Mononuclear cell (primary cell): Measurements from ENCODE around the gene SHANK2. TPM values are rescaled to one million over a fixed set of nuclear protein-coding genes. Genes with fewer than 3 reads are reported as not detected.

ENCODE experiments used
- H3K27me3 ChIP-seq: 2 replicates; pipeline ENCODE4 v1.6.0; 2011; ENCODE audit warnings: low read length, control low read depth; ENCODE audit not compliant: insufficient read depth
- H3K4me1 ChIP-seq: 2 replicates; pipeline ENCODE4 v1.5.1; 2011; ENCODE audit warnings: mild to moderate bottlenecking, low read length, control low read depth; ENCODE audit not compliant: insufficient read depth
- H3K4me3 ChIP-seq: 2 replicates; pipeline ENCODE4 v1.5.1; 2011; ENCODE audit warnings: mild to moderate bottlenecking, low read length, moderate library complexity
- H3K9me3 ChIP-seq: 2 replicates; pipeline ENCODE4 v1.5.1; 2011; ENCODE audit warnings: low read depth, mild to moderate bottlenecking, control low read depth, low read length
- total RNA-seq: library from RNA; depleted of rRNA; stranded (reverse); fragments of >200 nt; gene quantifications from one replicate; pipeline ENCODE4 v1.2.3, GENCODE V29; 2012

Gene SHANK2
- total RNA-seq, 1 donor = 0.21 TPM

- no peaks in the 10 kb centered on the region for H3K4me1 ChIP-seq
Measured at GRCh38 chr11:71209181-71209580, 43.2 kb downstream of the SHANK2 start.

GRCh38 chr11:71208011-71208774 lies 44.2 kb downstream of the SHANK2 start:
- Histone ChIP-seq H3K27me3 (no peaks in the 10 kb centered on the region), H3K9me3 (no peaks in the 10 kb centered on the region), H3K4me3 (no peak overlapping the region), H3K4me1 (no peaks in the 10 kb centered on the region)

More at GRCh38 chr11:71209181-71209580, 43.2 kb downstream of the SHANK2 start:
- Histone ChIP-seq H3K9me3 (no peaks in the 10 kb centered on the region), H3K27me3 (no peaks in the 10 kb centered on the region), H3K4me3 (no peak overlapping the region)

DNA sequence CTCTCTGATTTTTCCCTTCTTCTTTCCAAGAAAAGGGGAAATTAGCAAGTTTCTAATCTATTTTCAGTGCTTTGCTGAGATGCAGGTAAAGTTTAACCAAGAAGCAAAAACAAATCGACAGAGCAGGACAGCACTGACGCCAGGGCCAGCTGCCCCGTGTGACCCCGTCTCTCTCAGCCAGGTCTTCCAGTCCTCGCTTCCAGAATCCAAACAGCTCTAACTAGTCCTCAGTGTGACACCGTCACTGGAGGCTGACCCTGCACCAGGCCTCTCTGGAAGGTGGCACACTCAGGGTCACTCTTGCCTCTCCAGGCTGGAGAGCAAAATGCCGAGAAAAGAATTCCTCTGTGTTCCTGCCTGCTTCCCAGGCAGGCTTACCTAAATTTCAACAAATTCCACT lies 44.8 kb downstream of the SHANK2 start:
- Histone ChIP-seq H3K4me3 (no peak overlapping the region), H3K9me3 (no peaks in the 10 kb centered on the region), H3K27me3 (no peaks in the 10 kb centered on the region), H3K4me1 (no peaks in the 10 kb centered on the region)

DNA sequence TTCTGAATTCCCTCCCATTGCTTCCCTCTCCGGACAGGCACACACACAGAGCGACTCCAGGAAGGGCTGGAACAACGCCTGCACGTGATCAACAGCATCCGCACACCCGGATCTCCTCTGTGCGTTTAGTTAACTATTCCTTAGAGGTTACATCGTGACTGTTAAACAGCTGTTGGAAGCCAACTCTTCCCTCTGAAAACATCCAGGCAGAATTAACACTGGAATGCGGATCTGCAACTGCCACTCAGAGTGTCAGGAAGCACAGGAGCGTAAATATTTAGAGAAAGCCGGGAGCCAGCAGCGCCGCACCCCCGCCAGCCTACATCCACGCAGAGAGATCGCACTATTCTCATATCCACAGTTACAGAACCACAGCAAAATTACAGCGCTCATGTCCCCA lies 46.2 kb downstream of the SHANK2 start:
- H3K4me1 ChIP-seq = no peaks in the 10 kb centered on the region
- H3K4me3 ChIP-seq = no peak overlapping the region
- H3K27me3 ChIP-seq = no peaks in the 10 kb centered on the region
- no peaks in the 10 kb centered on the region for H3K9me3 ChIP-seq

DNA sequence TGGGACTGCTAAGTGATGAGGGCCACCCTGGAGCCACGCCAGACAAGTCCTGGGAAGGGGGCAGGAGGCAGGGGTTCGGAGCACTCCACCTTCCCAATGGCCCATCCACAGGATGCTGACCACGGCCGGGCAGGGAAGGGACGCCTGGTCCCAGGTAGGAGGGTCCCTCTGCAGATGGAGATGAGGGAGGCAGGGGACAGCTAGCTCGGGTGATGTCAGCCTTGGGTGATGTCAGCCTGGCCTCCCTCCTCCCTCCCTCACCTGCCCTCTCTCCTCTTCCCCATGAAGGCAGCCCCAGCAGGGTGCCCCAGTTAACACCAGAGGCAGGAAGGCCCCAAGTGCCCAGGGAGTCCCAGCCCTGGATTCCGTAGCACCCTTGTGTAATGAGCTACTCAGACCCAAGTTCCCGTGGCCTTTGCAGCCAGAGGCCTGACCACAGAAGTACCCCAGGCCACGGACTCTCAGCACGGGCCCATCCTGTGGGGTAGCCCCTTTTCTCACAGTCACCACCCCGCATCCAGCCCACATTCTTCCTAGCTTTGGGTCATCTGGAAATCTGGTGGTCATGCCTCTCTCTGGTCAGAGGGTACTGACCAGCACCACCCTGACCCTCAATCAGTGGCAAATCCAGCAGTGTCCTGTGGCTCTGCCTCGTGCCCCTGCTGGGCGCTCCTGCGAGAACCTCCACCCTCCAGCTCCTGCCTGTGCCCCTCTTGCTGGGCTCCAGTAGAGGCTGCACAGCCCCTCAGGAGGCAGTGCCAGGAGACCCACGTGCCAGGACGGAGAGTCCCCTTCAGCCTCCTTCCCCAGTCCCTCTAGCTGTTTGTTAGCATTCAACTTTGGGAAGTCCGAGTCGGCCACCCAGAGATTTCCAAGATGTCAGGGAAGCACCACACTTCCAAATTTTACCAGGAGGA lies 47.4 kb downstream of the SHANK2 start:
- Histone ChIP-seq H3K9me3 (no peaks in the 10 kb centered on the region), H3K27me3 (no peaks in the 10 kb centered on the region), H3K4me1 (no peaks in the 10 kb centered on the region), H3K4me3 (no peak overlapping the region)

- no peaks in the 10 kb centered on the region for H3K9me3 ChIP-seq
- no peak overlapping the region for H3K4me3 ChIP-seq
- H3K4me1 ChIP-seq = no peaks in the 10 kb centered on the region
- no peaks in the 10 kb centered on the region for H3K27me3 ChIP-seq
Measured at GRCh38 chr11:71204294-71204693, 48.1 kb downstream of the SHANK2 start.

GRCh38 chr11:71203681-71204080 lies 48.7 kb downstream of the SHANK2 start:
- Histone ChIP-seq H3K9me3 (no peaks in the 10 kb centered on the region), H3K4me1 (no peaks in the 10 kb centered on the region), H3K4me3 (no peak overlapping the region), H3K27me3 (no peaks in the 10 kb centered on the region)

DNA sequence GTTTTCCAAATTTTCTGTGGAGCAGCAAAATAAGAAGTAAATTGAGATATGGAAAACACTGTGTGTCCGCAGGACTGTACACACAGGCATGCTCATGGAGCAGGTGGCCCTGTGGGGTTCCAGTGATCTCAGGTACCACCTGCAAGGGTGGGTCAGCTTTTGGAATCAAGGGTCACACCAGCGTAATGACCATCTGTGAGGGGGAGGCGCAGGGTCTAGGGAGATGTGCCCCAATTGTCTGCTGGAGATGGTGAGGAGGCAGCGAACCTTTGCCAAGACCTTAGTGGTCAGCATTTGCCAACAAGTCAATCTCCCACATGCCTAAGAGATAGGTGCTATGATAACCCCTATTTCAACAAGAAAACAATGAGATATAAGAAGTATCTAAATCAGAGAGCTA lies 49.4 kb downstream of the SHANK2 start:
- Histone ChIP-seq H3K9me3 (no peaks in the 10 kb centered on the region), H3K4me3 (no peak overlapping the region), H3K4me1 (no peaks in the 10 kb centered on the region), H3K27me3 (no peaks in the 10 kb centered on the region)

DNA sequence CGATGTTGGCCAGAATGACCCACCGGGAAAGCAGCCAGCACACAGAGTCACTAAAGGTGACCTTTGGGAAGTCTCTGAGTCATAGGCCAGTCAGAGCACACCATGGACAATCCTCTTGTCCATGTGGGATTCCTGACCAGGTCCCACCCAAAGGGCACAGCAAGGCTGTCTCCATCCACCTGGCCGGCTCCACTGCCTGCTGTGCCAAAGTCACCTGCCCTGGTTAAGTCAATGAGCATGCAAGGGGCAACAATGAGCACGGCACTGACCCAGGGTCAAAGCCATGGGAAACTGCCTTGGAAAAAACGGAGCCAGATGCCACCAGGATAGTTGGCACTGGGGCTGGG lies 49.8 kb downstream of the SHANK2 start:
- Histone ChIP-seq H3K4me1 (no peaks in the 10 kb centered on the region), H3K27me3 (no peaks in the 10 kb centered on the region), H3K9me3 (no peaks in the 10 kb centered on the region), H3K4me3 (no peak overlapping the region)

Other genes starting within 250 kb of the SHANK2 start
- gene DHCR7, start 195.8 kb upstream of the SHANK2 start, total RNA-seq = 5.4 TPM
- 79.4 TPM for gene NADSYN1, start 200.6 kb upstream of the SHANK2 start, total RNA-seq